HepG2 (cell line): ENCODE results near the gene TRAPPC4. TPM values are rescaled to one million over a fixed set of nuclear protein-coding genes. Genes with fewer than 3 reads are reported as not detected.

Source experiments
- CREB1 ChIP-seq, 2 experiments: fragments of 450-650 bp in 1 of 2; IDR thresholded peaks; 2 replicates each; pipeline ENCODE4 v1.6.1; 2016 to 2017; ENCODE audit warnings: control low read depth in 1 of 2, mild to moderate bottlenecking in 1 of 2, missing compliant biosample characterization in 1 of 2, missing genetic modification characterization in 1 of 2
- NR2C2 ChIP-seq: sonication (generic); formaldehyde crosslinking; IDR thresholded peaks from 2 replicates; pipeline ENCODE4 v1.4.0; 2020; ENCODE audit warnings: missing genetic modification reagents, mild to moderate bottlenecking, moderate library complexity, borderline replicate concordance
- NR2F1 ChIP-seq, 2 experiments: fragments of 450-650 bp in 1 of 2; formaldehyde crosslinking in 1 of 2; IDR thresholded peaks; 2 replicates each; pipeline versions ENCODE4 v1.5.0 to v1.6.1; 2016 to 2020; ENCODE audit warnings: mild to moderate bottlenecking in 1 of 2, missing compliant biosample characterization in 1 of 2, missing genetic modification reagents in 1 of 2, moderate library complexity in 1 of 2
- PHF21A ChIP-seq: sonication (generic); formaldehyde crosslinking; IDR thresholded peaks from 2 replicates; pipeline ENCODE4 v1.5.0; 2020; ENCODE audit warnings: mild to moderate bottlenecking, missing genetic modification reagents
- ZNF503 ChIP-seq: sonication (generic); formaldehyde crosslinking; IDR thresholded peaks from 2 replicates; pipeline ENCODE4 v1.4.0; 2020; ENCODE audit warnings: missing genetic modification reagents
- ZNF747 ChIP-seq: sonication (generic); formaldehyde crosslinking; IDR thresholded peaks from 2 replicates; pipeline ENCODE4 v1.8.1; 2023; ENCODE audit warnings: missing genetic modification reagents, mild to moderate bottlenecking, borderline replicate concordance
- ZSCAN31 ChIP-seq: sonication (generic); formaldehyde crosslinking; IDR thresholded peaks from 2 replicates; pipeline ENCODE4 v1.5.0; 2020; ENCODE audit warnings: low read depth, mild to moderate bottlenecking, missing genetic modification reagents
- polyA plus RNA-seq, 8 experiments: library from polyadenylated mRNA; depleted of rRNA in 3 of 8; stranded (reverse) in 7 of 8; unstranded in 1 of 8; fragments of >200 nt; fragmentation: Illumina TruSeq in 4 of 8; extraction: Trizol in 4 of 8; gene quantifications; 2 replicates each; pipeline versions ENCODE4 v1.2.1 to v1.2.3, GENCODE V29; 2011 to 2016; ENCODE audit warnings: low read depth in 4 of 8, missing spikeins in 1 of 8, mixed read lengths in 1 of 8; ENCODE audit not compliant: insufficient read depth in 1 of 8
- total RNA-seq, 5 experiments: library from RNA; depleted of rRNA; stranded (reverse); fragments of >200 nt; fragmentation: Illumina TruSeq; extraction: Trizol; gene quantifications; 2 replicates each; pipeline ENCODE4 v1.2.3, GENCODE V29; 2016; ENCODE audit warnings: low read depth in 1 of 5
- TF ChIP-seq, protein P1 (sequence below): sonication (generic); formaldehyde crosslinking; IDR thresholded peaks from 2 replicates; pipeline ENCODE4 v1.4.0; 2020; ENCODE audit warnings: missing genetic modification reagents

The TRAPPC4 gene
- total and polyA plus RNA-seq, 2 of the 13 experiments (the other 11 are each of a cell fraction or from before 2014, with no cell fraction given): 97.4 to 140 TPM

- TF ChIP-seq ZNF503 (CRISPR knock-in tag): no peak
- peak; percentile 52; the same call in 1 of the 2 replicates for TF ChIP-seq ZNF747 (CRISPR knock-in tag)
- TF ChIP-seq, protein P1, sequence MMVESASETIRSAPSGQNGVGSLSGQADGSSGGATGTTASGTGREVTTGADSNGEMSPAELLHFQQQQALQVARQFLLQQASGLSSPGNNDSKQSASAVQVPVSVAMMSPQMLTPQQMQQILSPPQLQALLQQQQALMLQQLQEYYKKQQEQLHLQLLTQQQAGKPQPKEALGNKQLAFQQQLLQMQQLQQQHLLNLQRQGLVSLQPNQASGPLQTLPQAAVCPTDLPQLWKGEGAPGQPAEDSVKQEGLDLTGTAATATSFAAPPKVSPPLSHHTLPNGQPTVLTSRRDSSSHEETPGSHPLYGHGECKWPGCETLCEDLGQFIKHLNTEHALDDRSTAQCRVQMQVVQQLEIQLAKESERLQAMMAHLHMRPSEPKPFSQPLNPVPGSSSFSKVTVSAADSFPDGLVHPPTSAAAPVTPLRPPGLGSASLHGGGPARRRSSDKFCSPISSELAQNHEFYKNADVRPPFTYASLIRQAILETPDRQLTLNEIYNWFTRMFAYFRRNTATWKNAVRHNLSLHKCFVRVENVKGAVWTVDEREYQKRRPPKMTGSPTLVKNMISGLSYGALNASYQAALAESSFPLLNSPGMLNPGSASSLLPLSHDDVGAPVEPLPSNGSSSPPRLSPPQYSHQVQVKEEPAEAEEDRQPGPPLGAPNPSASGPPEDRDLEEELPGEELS (CRISPR knock-in tag): peak; percentile 64
- 0 out of 4 replicates have a peak, but pooled peaks of 1 of the 2 experiments have one; percentile 15 for TF ChIP-seq NR2F1 (CRISPR knock-in tag; IDR thresholded peaks at IDR 0.05)
- peak; percentile 61; the same call in 1 of the 2 replicates for TF ChIP-seq ZSCAN31
- TF ChIP-seq PHF21A (CRISPR knock-in tag): peak; percentile 66
- peak; percentile 52 for TF ChIP-seq NR2C2 (CRISPR knock-in tag)
- TF ChIP-seq CREB1 (IDR thresholded peaks at IDR 0.05): no peak
- TF ChIP-seq CREB1 (CRISPR knock-in tag; IDR thresholded peaks at IDR 0.05): peak; percentile 25; the same call in 1 of the 2 replicates
These were observed 10.9 kb downstream of the TRAPPC4 start (continued) for GRCh38 chr11:119029340-119030028.
